Loucy (cell line): ENCODE data around the gene TLR8.

Experiments used
- H2AFZ ChIP-seq: fragments of 200-600 bp; sonication (generic); 2 replicates; pipeline ENCODE4 v1.6.0; 2016; ENCODE audit warnings: antibody characterized with exemption, mild to moderate bottlenecking, low read length, moderate library complexity
- H3F3A ChIP-seq: fragments of 200-600 bp; 2 replicates; pipeline ENCODE4 v1.6.0; 2016; ENCODE audit warnings: antibody characterized with exemption, low read depth, mild to moderate bottlenecking
- H3K27me3 ChIP-seq: fragments of 200-600 bp; sonication (generic); 2 replicates; pipeline ENCODE4 v1.6.1; 2014; ENCODE audit warnings: low read length, mild to moderate bottlenecking; ENCODE audit not compliant: insufficient read depth, poor library complexity, severe bottlenecking
- H3K36me3 ChIP-seq: fragments of 200-600 bp; sonication (generic); 2 replicates; pipeline ENCODE4 v1.6.1; 2016; ENCODE audit warnings: low read length; ENCODE audit not compliant: insufficient read depth
- H3K4me1 ChIP-seq: fragments of 200-600 bp; sonication (generic); 2 replicates; pipeline ENCODE4 v1.5.1; 2014; ENCODE audit warnings: low read length, mild to moderate bottlenecking; ENCODE audit not compliant: insufficient read depth, poor library complexity, severe bottlenecking
- H3K4me2 ChIP-seq: fragments of 200-600 bp; sonication (generic); 2 replicates; pipeline ENCODE4 v1.6.0; 2014; ENCODE audit warnings: antibody characterized with exemption, low read length, low read depth, mild to moderate bottlenecking; ENCODE audit not compliant: poor library complexity, severe bottlenecking
- H3K4me3 ChIP-seq: fragments of 200-600 bp; sonication (generic); 2 replicates; pipeline ENCODE4 v1.5.1; 2014; ENCODE audit warnings: low read length, mild to moderate bottlenecking, mixed read lengths; ENCODE audit not compliant: poor library complexity, severe bottlenecking
- H3K79me2 ChIP-seq: fragments of 200-600 bp; sonication (generic); 2 replicates; pipeline ENCODE4 v1.6.1; 2014; ENCODE audit warnings: low read length; ENCODE audit not compliant: insufficient read depth
- H3K9ac ChIP-seq: fragments of 200-600 bp; sonication (generic); 2 replicates; pipeline ENCODE4 v1.6.0; 2014; ENCODE audit warnings: mild to moderate bottlenecking, low read depth, low read length, moderate library complexity; ENCODE audit not compliant: poor library complexity, severe bottlenecking
- H3K9me2 ChIP-seq: fragments of 200-600 bp; sonication (generic); replicated peaks from 2 replicates; pipeline ENCODE4 v1.6.1; 2016; ENCODE audit warnings: low read depth, low read length, mixed read lengths
- H3K9me3 ChIP-seq: fragments of 200-600 bp; sonication (generic); 2 replicates; pipeline ENCODE4 v1.6.1; 2014; ENCODE audit warnings: mild to moderate bottlenecking, antibody characterized with exemption, low read length, low read depth; ENCODE audit not compliant: insufficient read depth
- H4K20me1 ChIP-seq: fragments of 200-600 bp; sonication (generic); 2 replicates; pipeline ENCODE4 v1.6.0; 2014; ENCODE audit warnings: antibody characterized with exemption, low read length, mild to moderate bottlenecking; ENCODE audit not compliant: insufficient read depth, poor library complexity, severe bottlenecking
- EZH2phosphoT487 ChIP-seq: fragments of 200-600 bp; IDR thresholded peaks from 2 replicates; pipeline ENCODE4 v1.6.1; 2018; ENCODE audit warnings: antibody characterized with exemption, mild to moderate bottlenecking, moderate library complexity, borderline replicate concordance
- TF ChIP-seq, protein P1 (sequence below): fragments of 200-600 bp; sonication (generic); conservative IDR thresholded peaks from 2 replicates; pipeline ENCODE4 v1.5.1; 2014; ENCODE audit warnings: mild to moderate bottlenecking, antibody characterized with exemption, low read length

Gene TLR8

DNA sequence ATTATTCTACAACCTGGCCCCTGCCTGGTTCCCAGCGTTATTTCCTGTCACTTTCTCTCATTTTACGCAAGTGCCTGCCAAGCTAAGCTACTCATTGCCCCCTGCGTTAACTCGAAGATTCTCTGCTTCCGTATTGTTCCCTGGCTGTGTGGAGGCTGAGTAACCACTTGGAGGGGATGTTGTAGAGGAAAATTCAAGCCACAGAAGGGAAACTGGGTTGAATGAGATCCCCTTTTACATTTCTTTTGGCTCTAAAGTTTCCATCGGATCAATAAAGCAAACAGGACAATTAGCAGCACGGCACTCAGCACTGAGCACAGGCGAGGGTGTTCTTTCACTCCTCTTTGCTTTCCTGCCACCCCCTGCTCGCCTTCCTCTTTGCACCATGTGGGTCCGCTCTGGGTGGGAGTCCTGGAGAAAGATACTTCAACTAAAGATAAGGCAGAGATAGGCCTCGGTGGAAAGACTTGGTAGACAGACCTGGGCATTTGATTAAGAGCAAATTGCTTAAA lies 64.3 kb downstream of the TLR8 start:
- Histone ChIP-seq H3K4me1 (peaks cover 30% of the 10 kb centered on the region), H3K36me3 (peaks cover 7% of the 10 kb centered on the region; the same call in 1 of the 2 replicates), H3K9ac (peak overlapping the region; percentile 100), H3K79me2 (peaks cover 59% of the 10 kb centered on the region), H3K4me2 (peak overlapping the region; percentile 92), H3K9me2 (no peaks in the 10 kb centered on the region), H3K4me3 (peak overlapping the region; percentile 89), H2AFZ (no peak overlapping the region), H3K27me3 (peaks cover 7% of the 10 kb centered on the region), H3K9me3 (no peaks in the 10 kb centered on the region), H4K20me1 (peaks cover 5% of the 10 kb centered on the region), H3F3A (peaks cover 3% of the 10 kb centered on the region)
- no peak for TF ChIP-seq EZH2phosphoT487
- TF ChIP-seq, protein P1, sequence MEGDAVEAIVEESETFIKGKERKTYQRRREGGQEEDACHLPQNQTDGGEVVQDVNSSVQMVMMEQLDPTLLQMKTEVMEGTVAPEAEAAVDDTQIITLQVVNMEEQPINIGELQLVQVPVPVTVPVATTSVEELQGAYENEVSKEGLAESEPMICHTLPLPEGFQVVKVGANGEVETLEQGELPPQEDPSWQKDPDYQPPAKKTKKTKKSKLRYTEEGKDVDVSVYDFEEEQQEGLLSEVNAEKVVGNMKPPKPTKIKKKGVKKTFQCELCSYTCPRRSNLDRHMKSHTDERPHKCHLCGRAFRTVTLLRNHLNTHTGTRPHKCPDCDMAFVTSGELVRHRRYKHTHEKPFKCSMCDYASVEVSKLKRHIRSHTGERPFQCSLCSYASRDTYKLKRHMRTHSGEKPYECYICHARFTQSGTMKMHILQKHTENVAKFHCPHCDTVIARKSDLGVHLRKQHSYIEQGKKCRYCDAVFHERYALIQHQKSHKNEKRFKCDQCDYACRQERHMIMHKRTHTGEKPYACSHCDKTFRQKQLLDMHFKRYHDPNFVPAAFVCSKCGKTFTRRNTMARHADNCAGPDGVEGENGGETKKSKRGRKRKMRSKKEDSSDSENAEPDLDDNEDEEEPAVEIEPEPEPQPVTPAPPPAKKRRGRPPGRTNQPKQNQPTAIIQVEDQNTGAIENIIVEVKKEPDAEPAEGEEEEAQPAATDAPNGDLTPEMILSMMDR, result peak; percentile 19; the same call in 1 of the 2 replicates

DNA sequence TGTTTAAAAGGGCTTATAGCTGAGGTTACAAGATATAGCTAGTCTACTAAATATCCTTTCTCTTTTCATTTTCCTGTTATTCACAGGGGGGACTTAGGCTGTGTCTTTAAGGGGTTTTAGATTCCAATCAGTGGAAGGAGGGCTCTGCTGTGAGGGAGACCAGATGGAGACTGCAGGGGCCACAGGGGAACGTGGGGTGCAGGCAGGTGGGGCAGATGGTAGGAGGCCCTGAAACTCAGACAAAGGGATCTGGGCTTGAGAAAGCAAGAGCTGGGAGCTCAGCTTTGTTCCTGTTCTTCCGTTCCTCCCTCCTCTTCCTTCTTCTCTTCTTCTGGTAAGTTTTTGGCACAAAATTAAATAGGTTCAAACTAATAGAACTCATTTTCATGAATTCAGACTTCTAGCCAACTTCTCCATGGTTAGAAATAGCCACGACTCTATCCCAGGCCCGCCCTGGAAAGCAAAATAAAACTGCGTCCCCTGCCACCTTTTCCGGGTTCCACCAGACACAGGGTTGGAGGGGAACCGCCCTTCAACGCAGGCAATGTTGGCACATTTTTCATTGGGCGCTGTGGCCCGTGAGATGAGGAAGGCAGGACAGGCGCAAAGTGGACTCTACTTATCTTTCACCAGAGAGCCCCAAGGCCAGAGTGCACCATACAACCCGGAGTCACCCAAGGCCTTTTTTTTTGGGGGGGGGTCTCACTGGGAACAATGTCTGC lies 65.0 kb downstream of the TLR8 start:
- Histone ChIP-seq H3K36me3 (peaks cover 13% of the 10 kb centered on the region; the same call in 1 of the 2 replicates), H3K4me2 (peak overlapping the region; percentile 92), H2AFZ (no peak overlapping the region), H3K4me3 (peak overlapping the region; percentile 89), H3F3A (peaks cover 3% of the 10 kb centered on the region), H3K9me3 (no peaks in the 10 kb centered on the region), H3K79me2 (peaks cover 66% of the 10 kb centered on the region), H3K9me2 (no peaks in the 10 kb centered on the region), H3K27me3 (peaks cover 12% of the 10 kb centered on the region), H3K4me1 (peaks cover 25% of the 10 kb centered on the region), H3K9ac (peak overlapping the region; percentile 100), H4K20me1 (peaks cover 5% of the 10 kb centered on the region)
- TF ChIP-seq, protein P1, result no peak

- Histone ChIP-seq H2AFZ (no peak overlapping the region), H4K20me1 (peaks cover 10% of the 10 kb centered on the region), H3K4me2 (peak overlapping the region; percentile 92), H3K9me3 (no peaks in the 10 kb centered on the region), H3K27me3 (peaks cover 19% of the 10 kb centered on the region), H3K9ac (peak overlapping the region; percentile 100), H3K4me3 (peak overlapping the region; percentile 89), H3K9me2 (no peaks in the 10 kb centered on the region), H3K4me1 (peaks cover 20% of the 10 kb centered on the region), H3K36me3 (peaks cover 21% of the 10 kb centered on the region), H3F3A (peaks cover 4% of the 10 kb centered on the region), H3K79me2 (peaks cover 74% of the 10 kb centered on the region)
- TF ChIP-seq EZH2phosphoT487, result no peak
- TF ChIP-seq, protein P1, result no peak
Observed at GRCh38 chrX:12972243-12972642, 65.8 kb downstream of the TLR8 start.
